GM18499 (cell line): ENCODE results near the gene DCLK1.

Experiments used
- ATAC-seq: cut with Tn5 transposase; IDR thresholded peaks from one replicate; pipeline ENCODE4 v1.9.1; 2021; ENCODE audit warnings: moderate number of reproducible peaks; ENCODE audit not compliant: insufficient read depth, unreplicated experiment

DCLK1 gene

DNA sequence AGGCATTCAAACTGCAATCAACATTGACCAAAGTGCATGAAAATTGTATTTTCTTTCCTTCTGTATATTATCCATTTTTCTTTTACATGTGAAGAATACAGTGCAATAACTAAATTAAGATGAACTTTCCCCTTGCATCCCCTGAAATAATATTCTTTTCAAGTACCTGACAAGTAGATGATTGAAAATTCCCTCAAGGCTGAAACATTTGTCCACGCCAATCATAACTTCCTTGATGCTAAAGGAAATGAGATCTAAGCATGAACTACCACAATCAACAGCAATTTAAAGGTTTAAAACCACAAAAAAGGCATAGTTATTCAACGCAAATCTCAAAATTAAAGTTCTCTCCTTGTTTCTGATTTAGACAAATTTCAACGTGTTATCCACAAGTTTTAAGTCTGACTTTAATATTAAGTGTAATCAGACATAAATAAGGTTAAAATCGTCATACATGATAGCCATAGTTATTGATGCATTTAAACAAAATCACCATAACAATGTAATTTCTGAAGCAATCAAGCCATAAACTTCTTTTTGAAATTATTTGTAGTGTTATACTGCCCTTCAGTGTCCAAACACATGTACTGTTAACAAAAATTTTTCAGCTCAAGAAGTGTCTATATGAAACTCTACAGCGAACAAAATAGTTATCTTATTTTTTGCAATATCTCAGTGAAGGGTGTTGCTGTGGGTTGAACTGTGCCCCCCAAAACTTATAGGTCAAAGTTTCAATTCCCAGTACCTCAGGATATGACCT lies 169.5 kb downstream of the DCLK1 start:
- ATAC-seq, result no peak

DNA sequence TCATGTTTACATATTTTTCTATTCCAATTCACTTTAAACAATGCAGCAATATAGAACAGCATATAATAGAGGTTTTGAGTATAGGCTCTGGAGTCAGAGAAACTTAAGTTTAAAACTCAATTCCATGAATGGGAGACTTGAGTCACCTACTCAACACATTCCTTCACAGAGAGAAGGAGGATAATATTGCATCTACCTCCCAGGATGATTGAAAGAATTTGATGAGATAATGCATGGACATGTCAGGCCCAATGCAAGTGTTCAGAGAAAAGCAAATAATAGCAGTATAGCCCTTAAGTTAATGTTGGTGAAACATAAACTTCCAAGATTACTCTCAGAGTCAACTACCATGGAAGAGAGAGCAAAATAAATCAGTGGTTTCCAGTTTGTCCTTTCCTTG lies 170.2 kb downstream of the DCLK1 start:
- no peak for ATAC-seq

DNA sequence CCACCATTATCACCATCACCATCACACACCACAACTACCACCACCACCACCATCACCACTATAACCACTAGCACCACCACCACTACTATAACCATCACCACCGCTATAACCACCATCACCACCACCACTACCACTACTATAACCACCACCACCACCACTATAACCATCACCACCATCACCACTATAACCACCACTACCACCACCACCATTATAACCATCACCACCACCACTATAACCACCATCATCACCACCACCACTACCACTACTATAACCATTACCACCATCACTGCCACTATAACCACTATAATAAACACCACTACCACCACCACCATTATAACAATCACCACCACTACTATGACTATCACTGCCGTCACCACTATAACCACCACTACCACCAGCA lies 173.2 kb downstream of the DCLK1 start:
- ATAC-seq, result no peak

DNA sequence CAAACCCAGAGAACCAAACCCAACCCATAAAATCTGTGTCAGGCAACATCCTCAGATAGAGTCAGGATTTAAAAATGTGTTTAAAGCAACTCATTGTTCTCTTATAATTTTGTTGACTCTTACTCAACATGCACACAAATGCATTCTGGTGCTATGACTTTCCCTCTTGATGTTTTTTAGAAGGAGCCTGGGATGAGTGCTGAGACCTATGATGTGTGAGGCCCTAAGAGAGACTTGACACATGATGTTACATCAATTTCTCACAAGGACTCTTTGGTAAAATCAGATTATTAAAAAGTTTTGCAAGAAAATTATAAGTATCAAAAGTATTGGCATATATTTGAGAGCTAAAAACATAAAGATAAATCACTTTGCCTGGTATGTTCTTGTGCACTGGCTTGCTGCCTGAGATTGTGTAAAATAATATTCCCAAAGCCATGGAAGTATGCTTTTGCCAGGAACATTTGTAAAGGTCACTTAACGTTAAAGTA lies 173.9 kb downstream of the DCLK1 start:
- ATAC-seq, result no peak

DNA sequence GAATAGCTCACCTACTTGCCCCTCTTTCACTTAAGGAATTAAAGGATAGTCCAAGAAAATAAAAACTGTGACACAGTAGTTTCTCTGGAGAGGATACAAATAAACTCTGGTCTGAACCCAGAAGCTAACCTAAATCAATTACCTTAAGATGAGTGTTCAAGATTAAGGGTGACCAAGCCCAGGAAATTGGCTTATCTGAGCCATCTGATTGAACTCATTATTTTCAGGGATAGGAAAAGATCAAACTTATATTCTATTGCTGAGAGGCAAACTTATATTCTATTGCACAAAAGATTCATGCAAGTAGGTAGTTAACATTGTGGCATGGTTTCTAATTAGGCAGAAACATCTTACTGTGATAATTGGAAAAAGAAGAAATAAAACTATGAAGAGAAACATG lies 175.1 kb downstream of the DCLK1 start:
- no peak for ATAC-seq

DNA sequence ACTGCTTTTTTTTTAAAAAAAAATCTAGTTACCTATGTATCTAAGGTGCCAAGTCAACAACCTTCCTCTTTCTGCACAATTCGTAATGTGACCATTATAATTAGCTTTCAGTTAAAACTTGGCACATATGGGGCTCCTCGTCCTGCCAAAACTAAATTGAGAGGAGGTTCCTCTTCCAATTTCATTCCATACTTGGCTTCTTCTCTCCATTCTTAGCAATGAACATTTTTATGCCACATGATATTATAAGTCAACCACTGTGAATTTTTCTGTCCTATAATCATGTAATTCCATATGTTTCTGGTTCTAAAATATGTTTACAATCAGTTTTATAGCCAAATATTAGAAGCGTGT lies 177.0 kb downstream of the DCLK1 start:
- no peak for ATAC-seq

DNA sequence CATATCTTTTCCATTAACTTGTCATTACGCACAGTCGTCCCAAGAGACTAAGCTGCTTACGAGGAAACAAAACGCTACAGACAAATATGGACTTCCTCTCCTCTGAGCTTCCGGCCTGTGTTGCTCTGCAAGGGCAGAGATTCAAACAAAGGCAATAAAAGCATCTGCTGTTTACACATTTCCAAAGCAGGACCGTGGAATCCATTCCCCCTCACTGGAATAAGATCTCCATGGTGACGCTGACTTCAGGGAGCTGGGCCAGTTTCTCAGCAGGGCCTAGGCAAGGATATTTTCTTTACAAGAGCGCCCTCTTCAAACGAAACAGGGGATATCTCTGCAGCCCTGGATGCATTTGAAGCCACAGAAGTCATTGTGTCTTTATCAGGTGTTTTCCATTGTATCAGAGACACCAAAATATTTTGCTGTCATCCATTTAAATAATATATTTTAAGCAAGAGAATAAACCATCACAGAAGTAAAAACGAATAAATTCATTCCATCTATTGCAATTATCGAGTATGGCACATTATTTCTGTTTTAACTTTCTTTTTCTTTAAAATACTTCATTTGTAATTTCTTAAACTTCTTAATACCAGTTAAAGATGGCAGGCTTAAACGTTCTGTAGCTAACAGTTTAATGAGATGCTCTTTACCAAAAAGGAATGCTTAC lies 177.5 kb downstream of the DCLK1 start:
- ATAC-seq, result no peak

DNA sequence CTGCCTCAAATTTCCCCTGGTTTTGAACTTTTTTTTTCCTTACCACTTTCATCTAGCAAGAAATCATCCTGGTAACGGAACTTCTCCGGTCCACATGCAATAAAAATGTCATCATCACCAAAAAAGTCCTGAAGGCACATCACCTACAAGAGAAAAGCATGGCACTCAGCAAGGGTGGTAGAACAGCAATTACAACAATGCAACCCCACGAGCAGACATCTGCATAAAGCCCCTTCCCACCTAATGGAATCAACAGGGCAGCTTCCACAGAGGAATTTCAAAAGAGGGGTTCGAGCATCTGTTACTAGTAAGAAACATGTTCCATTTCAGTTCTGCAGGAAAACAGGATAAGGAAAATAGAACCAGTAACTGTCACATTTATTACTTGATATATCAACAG lies 183.9 kb downstream of the DCLK1 start:
- no peak for ATAC-seq

DNA sequence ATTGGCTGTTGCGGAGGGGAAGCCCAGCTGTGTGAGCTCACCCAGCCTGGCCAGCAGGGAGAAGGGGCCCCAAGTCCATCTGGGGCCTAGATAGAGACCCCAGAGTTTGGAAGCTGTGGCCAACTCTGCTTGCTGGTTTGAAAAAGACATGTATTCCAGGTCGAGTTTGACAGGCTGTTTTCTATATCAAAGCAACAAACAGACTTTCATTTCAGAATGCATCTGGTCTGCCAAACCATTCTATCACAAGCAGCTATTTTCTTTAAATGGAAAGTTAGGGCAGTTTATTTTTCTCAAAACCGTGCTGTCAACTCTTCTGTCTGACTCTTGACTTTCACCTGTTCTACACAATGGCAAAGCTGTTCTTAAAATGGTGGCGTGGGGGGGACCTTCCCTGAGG lies 185.8 kb downstream of the DCLK1 start:
- ATAC-seq, result no peak

DNA sequence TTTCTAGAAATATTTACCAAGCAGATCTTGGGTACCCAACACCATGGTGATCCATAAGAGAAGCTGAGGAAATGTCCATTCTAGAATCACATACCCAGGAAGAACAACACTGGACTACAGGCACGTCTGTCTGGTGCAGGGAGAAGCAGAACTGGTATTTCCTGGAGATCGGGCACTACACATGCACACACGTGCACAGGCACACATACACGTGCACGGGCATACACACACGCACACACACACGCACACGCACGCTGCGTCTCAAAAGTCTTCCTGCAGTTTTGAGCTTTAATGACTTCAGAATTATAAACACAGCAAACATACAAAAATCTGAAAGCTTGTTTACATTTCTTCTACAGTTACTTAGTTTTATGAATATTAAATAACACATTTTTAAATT lies 189.8 kb downstream of the DCLK1 start:
- ATAC-seq, result no peak

DNA sequence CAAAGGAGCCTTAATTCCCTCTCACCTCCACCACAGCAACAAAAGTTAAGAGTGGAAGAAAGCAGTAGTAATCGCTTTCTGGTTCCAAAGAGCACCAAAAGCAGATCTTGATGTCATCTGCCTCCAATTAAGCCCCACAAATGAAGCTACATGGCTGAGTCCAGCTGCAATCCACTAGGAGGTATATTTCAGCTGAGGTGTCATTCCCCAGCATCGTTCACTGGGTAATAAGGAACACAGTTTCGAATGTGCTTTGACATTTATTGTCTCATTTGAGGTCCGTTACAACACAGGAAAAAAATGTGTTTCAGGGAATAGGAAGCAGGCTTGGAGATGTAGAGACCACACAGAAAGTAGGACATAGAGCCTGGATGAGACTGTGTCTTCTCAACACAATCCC lies 190.4 kb downstream of the DCLK1 start:
- ATAC-seq, result no peak

DNA sequence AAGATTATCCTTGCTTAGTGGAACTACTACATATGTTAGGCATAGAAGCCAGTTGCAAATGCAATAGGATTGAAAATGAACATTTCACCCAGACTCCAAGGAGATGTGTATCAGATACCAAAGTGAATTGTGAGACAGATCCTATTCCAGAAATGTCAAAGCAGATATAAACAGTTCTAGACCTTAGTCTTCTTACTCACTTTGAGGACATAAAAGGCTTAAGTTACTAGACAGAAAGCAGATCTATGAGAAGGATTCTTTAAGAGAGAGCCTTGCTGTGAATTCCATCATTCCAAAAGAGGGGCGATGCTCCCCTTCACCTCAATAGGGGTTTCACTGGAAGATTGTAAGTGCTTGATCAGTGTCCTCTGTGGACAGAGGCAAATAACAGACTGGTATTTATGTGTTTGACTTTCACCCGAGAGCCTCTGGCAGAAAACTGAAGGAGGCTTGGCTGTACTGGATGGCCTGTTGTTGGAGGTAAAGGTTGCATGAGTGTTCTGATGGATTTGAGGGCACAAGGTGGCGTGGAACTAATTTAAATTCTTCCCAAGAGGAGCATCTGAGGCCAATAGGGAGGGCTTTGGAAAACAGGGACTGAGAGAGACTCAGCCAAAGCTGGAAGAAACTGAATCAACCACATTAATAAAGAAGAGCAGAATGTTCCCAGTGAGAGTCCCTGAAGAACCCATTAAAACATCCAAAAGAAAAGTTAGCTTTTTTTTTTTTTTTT lies 194.8 kb downstream of the DCLK1 start:
- no peak for ATAC-seq

DNA sequence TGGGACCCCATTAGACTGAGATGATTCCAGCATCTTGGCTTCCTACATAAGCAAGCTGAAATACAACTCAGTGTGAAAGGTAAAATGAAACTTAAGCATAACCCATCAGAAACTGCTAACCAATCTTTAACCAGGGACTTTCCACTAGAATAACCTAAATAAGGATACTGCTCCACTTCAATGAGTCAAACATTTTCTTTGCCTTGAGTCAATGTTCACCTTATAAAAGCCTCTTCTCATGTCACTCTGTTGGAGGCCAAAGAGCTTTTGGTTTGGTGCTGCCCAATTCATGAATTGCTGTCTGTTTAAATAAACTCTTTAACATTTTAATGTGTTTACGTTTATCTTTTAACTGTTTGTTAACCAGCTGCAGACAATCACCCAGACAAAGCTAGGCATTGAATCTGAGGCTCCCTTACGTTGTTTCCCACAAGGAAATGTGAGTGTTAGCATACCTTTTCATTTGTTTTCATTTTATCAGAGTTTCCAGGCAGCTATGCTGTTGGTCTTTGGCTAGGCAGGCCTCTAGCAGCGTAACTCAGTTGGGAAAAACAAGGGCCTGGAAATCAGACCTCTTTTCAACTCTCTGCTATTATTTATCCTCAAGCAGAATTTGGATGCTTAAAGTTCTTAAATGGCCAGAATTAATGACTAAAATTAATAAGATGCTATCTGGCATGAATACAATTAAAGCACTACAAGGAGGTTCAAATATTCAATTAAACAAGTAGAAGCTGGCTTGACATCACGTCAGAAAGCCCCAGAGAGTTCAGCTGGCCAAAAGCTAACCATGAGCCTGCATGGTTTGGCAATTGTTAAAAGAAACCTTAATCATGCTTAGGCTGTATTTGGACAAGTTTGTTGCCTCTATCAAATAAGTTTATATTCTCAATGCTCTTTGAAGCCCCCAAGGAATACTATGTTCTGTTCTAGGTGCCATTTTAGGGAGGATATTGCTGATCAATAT lies 200.2 kb downstream of the DCLK1 start:
- peak; percentile 81 for ATAC-seq

DNA sequence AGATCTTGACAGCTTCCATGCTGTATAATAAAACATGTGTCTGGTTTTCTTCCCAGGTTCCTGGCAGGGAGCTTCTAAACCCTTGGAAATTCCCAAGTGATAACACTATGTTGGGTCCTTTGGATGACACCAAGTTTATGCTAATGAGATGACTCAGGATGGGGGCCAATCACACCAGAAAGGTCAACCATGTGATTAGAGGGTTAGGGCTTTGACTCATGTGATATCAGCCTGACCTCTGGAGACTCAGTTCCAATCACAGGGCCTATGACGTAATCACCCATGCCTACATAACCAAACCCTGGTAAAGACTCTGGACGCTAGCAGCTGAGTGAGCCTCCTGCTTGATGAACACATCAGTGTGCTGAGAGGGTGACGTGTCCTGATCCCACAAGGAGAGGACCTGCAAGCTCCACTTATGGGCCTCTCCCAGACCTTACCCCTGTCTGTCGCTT lies 203.6 kb downstream of the DCLK1 start:
- ATAC-seq, result no peak

DNA sequence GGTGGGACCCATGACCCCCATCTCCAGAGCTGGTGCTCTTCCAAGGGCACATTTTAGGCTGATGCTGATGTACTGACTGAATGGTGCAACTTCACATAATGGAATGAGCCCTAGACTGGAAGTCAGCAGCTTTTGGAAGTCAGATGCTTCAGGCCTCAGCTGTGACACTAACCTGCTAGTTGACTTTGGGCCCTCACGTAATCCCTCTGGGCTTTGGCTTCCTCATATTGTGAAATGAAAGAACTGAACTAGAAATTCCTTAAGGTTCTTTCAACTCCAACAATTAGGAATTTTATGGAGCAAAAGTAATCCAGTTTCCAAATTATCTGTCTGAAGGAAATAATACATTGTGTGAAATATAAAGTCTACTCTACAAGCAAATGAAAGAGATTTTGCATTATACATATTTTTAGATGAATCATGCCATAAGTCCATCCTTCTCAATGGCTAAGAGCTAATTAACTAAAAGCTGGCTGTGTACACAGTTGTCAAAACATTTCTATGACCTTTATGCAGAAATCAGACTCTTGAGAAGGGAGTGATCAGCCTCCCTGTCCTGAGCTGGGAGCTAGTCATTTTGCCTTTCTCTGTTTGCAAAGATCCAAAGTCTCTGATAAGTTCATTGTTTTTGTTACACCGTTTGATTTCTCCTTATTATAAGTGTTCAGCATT lies 204.2 kb downstream of the DCLK1 start:
- no peak for ATAC-seq

DNA sequence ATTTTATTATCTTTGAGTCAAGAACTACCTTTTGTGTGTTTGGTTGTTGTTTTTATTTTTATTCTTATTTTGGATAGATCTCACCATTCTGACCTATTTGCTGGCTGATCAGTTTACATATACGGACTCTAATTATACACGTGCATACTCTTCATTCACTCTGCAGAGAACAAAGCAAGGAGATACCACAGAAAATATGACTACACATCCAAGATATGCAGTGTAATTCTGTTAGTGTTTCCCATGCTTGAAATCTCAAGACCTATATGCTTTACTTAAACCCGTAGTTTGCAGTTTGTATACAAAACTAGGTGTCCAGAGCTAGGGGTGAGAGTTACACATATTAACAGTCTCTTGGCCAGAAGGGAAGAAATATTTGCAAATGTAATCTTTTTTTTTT lies 205.5 kb downstream of the DCLK1 start:
- ATAC-seq, result no peak

DNA sequence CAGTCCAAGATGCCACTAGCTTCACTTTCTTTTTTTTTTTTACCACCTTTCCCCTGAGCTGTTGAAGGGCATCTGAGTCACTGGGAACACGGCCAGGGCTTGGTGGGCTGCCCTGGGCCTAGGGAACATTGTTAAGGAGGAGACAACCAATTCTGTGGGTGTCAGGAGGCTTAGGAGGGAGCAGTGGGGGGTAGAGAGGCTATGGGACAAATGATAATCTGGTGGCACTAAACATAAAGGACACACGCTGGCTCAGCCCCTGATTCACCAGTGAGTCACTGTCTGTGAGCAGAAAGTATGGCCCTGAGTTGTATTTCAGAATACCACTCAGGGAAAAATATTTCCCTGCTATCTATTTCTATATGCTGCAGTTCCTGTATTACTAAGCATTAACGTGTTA lies 207.8 kb downstream of the DCLK1 start:
- ATAC-seq, result no peak

DNA sequence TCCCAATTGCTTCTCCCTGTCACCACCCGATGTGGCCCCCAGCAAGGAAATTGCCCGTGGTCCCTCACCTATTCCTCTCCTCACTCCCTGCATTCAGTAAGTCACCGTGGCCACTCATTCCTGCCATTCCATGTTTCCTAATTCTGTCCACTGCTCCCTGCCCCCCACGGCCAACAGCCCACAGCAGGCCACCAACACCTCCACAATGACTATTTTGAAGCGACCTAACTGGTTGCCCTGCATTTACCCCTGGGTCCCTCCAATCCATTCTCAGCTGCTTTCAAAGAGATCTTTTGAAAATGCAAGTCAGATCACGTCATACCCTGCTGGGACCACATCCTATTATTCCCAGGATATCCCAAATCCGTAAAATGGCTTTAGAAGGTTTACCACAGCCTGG lies 210.4 kb downstream of the DCLK1 start:
- no peak for ATAC-seq

DNA sequence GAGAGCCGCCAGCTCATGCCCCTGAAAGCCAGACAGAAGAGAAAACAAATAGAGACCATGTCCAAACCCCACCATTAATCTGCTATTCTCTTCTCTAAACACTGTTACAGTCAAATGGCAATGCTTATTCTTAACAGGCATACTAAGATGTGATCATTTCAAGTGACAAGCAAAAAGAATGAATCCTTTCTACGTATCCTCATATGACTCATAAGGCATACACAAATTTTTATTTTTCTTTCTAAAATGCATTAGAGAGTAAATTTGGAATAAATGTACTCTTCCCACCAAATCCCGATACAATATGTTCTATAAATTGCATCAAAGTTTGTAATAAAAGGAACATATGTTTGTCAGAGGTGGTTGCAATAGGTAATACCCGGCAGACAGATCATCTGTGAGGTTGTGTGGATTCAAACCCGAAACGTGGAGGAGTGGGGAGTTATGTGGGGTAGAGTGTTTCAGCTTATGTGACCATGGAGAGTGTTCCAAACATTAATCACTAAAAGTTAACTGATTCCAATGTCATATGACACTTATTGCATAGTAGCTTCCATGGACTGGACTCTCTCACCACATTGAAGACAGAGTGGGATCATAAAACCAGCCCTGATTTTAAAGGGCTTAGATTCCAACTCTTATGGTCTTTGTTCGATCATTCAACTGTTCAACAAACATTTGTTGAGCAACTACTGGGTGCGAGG lies 213.1 kb downstream of the DCLK1 start:
- no peak for ATAC-seq
